ENCODE data around the gene OR2T27. TPM values are rescaled to one million over a fixed set of nuclear protein-coding genes. Genes with fewer than 3 reads are reported as not detected.

The OR2T27 gene
- total RNA-seq, 3 donors from 2014 or later (not counting 1 experiment from before 2014, with no cell fraction given): not detected

DNA sequence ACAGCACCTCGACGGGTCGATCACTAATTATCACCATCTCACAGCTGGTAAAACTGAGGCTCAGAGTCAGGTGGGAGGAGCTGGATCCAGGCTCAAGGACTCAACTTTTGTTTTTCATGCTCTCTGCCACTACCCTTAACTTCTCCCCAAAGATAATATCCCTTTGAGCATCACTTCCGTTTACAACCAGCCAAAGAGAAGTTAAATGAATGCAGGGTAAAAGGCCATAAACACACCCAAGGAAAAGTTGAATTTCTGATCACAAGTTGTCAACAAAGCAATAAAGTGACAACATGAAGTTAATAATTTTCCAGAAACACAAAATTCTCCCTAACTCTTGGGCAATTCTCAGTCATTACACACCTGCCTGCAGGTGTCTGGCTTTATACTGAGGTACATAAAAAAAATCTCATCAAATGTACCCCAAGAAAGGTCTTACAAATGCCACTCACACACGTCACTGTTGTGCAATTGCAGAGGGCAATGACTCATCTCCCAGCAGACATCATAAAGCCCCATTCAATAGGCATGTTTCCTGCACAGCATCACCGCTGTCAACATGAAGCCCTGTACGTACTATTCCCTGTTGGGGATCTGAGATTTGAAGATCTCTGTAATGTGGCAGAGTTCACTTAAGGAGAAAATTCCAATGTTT is 23.8 kb downstream of the OR2T27 start:
- no peaks in the 10 kb centered on the region for H3K9me3 ChIP-seq (ENCODE audit: control insufficient read depth, insufficient read depth, low read length)
- no peaks in the 10 kb centered on the region for H3K27me3 ChIP-seq (ENCODE audit: control insufficient read depth, insufficient read depth, low read length)
- H3K4me3 Mint-ChIP-seq: no peak overlapping the region
- no peaks in the 10 kb centered on the region for H3K4me1 ChIP-seq (ENCODE audit: control insufficient read depth, insufficient read depth, low read length)
- H3K4me3 ChIP-seq (ENCODE audit: low read length): no peak overlapping the region
- 77% methylated on average over 5 of the region's 7 CpGs for WGBS (ENCODE audit: insufficient coverage)
- no peak overlapping the region for H3K27ac ChIP-seq (ENCODE audit: low read length)
- no peak for ATAC-seq
- intact Hi-C loops (cut with micrococcal nuclease): no loop called here
- no peak overlapping the region for H3K27ac Mint-ChIP-seq
- no peaks in the 10 kb centered on the region for H3K9me3 Mint-ChIP-seq
- TF ChIP-seq, protein P1, sequence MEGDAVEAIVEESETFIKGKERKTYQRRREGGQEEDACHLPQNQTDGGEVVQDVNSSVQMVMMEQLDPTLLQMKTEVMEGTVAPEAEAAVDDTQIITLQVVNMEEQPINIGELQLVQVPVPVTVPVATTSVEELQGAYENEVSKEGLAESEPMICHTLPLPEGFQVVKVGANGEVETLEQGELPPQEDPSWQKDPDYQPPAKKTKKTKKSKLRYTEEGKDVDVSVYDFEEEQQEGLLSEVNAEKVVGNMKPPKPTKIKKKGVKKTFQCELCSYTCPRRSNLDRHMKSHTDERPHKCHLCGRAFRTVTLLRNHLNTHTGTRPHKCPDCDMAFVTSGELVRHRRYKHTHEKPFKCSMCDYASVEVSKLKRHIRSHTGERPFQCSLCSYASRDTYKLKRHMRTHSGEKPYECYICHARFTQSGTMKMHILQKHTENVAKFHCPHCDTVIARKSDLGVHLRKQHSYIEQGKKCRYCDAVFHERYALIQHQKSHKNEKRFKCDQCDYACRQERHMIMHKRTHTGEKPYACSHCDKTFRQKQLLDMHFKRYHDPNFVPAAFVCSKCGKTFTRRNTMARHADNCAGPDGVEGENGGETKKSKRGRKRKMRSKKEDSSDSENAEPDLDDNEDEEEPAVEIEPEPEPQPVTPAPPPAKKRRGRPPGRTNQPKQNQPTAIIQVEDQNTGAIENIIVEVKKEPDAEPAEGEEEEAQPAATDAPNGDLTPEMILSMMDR (IDR thresholded peaks at IDR 0.05): no peak
- H3K27me3 Mint-ChIP-seq (ENCODE audit: low read depth in 2 of 2): no peaks in the 10 kb centered on the region
- H3K4me1 Mint-ChIP-seq: no peaks in the 10 kb centered on the region
- no peak for DNase-seq
- no peaks in the 10 kb centered on the region for H3K36me3 Mint-ChIP-seq
- H3K36me3 ChIP-seq (ENCODE audit: control insufficient read depth, insufficient read depth, low read length): no peaks in the 10 kb centered on the region

DNA sequence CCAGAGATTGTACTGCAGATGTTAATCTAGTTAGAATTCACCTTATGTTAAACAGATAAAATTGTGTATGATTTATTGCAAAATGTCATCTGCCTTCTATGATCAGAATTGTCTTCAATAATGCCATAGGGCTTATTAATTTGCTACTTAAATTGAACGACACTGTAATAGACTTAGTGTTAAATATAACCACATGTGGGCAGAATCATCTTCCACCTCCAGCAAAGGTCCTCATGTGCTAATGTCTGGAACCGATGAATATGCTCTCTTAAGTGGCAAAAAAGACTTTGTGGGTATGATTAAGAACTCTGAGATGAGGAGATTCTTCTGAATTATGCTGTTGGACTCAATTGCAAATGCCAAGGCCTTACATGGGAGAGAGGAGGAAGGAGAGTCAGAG is 24.8 kb downstream of the OR2T27 start:
- Mint-ChIP-seq H3K36me3 (no peaks in the 10 kb centered on the region), H3K27ac (no peak overlapping the region), H3K4me1 (no peaks in the 10 kb centered on the region), H3K9me3 (no peaks in the 10 kb centered on the region), H3K4me3 (no peak overlapping the region), H3K27me3 (ENCODE audit: low read depth in 2 of 2) (no peaks in the 10 kb centered on the region)
- Histone ChIP-seq H3K4me3 (ENCODE audit: low read length) (no peak overlapping the region), H3K27ac (ENCODE audit: low read length) (no peak overlapping the region), H3K27me3 (ENCODE audit: control insufficient read depth, insufficient read depth, low read length) (no peaks in the 10 kb centered on the region), H3K36me3 (ENCODE audit: control insufficient read depth, insufficient read depth, low read length) (no peaks in the 10 kb centered on the region), H3K9me3 (ENCODE audit: control insufficient read depth, insufficient read depth, low read length) (no peaks in the 10 kb centered on the region), H3K4me1 (ENCODE audit: control insufficient read depth, insufficient read depth, low read length) (no peaks in the 10 kb centered on the region)
- DNase-seq: no peak
- WGBS (ENCODE audit: insufficient coverage): 92% methylated on average over 2 of the region's 2 CpGs
- ATAC-seq: no peak
- intact Hi-C loops (cut with micrococcal nuclease): no loop called here
- TF ChIP-seq, protein P1 (IDR thresholded peaks at IDR 0.05): no peak

DNA sequence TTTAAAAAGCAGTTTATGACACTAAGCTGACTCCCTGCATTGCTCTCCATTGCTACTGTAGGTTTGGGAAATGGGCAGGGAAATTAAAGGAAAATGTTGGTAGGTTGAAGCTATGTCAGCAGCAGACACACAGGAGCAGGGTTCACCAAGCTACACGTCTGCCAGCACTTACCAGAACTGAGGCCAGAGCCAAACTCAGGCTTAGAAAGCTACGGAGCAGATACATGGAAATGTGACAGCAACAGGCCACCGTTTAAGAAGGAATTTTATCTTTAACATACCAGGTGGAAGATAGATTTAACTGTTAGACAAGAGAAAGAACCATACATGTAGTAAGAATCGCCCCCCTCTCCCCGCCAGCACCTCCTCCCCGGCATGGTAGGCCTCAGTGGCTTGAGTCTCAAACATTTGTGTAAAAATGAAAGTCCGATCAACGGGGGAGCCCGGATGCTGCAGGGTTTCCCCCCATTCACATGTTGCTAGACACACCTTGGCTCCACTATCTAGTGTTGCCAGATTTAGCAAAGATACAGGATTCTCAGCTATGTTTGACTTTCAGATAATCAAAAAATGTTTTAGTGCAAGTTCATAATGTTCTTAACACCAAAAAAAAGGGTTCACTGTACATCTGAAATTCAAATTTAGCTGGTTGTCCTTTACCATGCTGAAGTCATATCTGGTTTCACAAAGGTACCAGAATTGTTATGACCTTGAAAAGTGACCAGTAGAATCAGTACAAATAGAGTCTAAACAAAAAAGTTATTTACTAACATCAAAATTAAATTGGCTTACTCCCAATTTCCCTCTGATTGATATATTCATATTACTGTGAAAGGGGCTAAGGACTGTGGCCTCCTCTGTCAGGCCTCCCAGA is 27.1 kb downstream of the OR2T27 start:
- WGBS (ENCODE audit: insufficient coverage): 75% methylated on average over 8 of the region's 9 CpGs
- no peak for ATAC-seq
- Mint-ChIP-seq H3K27me3 (ENCODE audit: low read depth in 2 of 2) (no peaks in the 10 kb centered on the region), H3K27ac (no peak overlapping the region), H3K4me1 (no peaks in the 10 kb centered on the region), H3K36me3 (no peaks in the 10 kb centered on the region), H3K9me3 (no peaks in the 10 kb centered on the region), H3K4me3 (no peak overlapping the region)
- H3K36me3 ChIP-seq (ENCODE audit: control insufficient read depth, insufficient read depth, low read length): no peaks in the 10 kb centered on the region
- TF ChIP-seq, protein P1 (IDR thresholded peaks at IDR 0.05): no peak
- H3K27me3 ChIP-seq (ENCODE audit: control insufficient read depth, insufficient read depth, low read length): no peaks in the 10 kb centered on the region
- H3K27ac ChIP-seq (ENCODE audit: low read length): no peak overlapping the region
- DNase-seq: no peak
- no peaks in the 10 kb centered on the region for H3K9me3 ChIP-seq (ENCODE audit: control insufficient read depth, insufficient read depth, low read length)
- intact Hi-C loops (cut with micrococcal nuclease): no loop called here
- H3K4me3 ChIP-seq (ENCODE audit: low read length): no peak overlapping the region
- no peaks in the 10 kb centered on the region for H3K4me1 ChIP-seq (ENCODE audit: control insufficient read depth, insufficient read depth, low read length)
